GM21526 (cell line): ENCODE measurements around the gene CDKN2A.
A peak's percentile ranks its signal among the peaks of the same experiment; 100 is the strongest.
"Not testable (repeated sequence)": the region's sequence is repeated elsewhere in the genome, so short reads cannot be mapped to it uniquely, and the experiment has no call there.

ENCODE experiments used
- ATAC-seq: cut with Tn5 transposase; IDR thresholded peaks from one replicate; pipeline ENCODE4 v1.9.1; 2021; ENCODE audit warnings: moderate library complexity; ENCODE audit not compliant: unreplicated experiment, low FRiP score

Gene CDKN2A

DNA sequence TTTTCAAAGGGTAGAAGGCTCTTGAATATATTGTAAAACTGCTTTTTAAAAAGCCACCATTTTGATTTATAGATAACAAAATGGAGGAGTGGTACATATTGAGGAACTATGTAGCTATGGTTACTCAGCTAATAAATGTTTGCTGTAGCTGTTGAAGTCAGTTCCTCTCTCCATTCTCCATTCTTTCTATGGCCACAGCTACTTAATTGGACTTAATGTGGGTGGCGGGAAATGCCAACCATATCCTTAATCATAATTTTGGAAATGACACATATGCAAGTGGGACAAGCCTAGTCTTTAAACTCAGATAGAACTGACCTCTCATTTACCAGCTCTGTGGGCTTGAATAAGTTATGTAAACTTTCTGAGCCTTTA, 10.6 kb downstream of the CDKN2A start:
- ATAC-seq = no peak

DNA sequence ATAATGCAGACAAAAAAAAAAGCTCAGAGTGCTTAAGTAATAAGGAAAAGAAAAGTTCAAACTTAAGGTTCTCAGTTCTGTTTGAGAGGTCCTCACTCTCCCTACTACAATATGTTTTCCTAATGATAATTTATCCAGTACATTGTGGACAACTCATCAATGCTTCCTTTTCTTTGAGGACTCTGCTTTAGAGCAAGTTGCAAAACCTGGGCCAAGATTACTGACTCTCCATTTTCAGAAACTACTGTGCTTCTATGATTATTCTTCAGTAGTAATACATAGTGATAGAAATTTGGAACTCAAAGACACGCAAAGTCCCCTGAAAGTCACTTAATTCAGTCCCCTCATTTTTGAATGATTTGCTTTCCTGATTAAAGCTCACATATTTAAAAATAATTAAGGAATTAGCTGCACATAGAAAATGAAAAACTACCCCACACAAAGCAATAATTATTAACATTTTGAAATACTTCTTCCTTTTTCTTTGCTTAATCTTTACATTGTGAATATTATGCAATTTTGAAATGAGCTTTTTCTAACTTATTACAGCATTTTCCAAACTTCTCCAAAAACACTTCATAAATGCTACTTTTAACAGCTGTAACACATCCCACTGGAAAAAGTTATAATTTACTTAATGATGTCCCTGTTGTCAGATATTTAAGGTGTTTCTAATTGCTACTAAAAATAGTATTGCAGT, 11.2 kb downstream of the CDKN2A start:
- ATAC-seq = no peak

DNA sequence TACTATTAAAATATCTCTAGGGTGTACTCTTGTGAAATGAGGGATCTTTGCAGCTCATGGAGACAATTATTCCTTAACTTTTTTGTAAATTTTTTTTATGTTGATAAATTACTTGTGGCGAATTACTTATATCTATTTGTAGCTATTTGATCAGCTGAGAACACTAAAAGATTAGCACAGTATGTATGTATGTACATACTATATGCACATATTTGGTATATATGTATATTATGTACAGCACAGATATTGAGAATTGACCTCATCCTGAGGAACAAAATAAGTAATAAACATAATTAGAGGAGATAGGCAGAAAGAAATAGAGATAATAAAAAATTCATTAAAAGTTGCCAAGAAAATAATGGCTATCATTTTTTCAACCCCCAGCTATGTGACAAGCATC, 11.8 kb downstream of the CDKN2A start:
- ATAC-seq = no peak

DNA sequence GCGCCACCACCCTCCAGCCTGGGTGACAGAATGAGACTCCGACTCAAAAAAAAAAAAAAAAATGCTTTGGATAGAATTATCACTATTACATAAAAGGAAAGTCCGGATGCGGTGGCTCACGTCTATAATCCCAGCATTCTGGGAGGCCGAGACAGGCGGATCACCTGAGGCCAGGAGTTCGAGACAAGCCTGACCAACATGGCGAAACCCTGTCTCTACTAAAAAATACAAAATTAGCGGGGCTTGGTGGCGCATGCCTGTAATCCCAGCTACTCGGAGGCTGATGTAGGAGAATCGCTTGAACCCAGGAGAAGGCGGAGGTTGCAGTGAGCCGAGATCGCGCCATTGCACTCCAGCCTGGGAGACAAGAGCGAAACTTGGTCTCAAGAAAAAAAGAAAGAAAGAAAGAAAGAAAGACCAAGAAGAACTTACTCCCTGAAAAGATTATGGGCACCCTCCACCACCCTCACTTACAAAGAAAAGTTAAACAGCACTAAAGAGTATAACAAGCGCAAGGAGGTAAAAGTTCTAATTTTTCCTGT, 17.8 kb downstream of the CDKN2A start:
- ATAC-seq = no peak

DNA sequence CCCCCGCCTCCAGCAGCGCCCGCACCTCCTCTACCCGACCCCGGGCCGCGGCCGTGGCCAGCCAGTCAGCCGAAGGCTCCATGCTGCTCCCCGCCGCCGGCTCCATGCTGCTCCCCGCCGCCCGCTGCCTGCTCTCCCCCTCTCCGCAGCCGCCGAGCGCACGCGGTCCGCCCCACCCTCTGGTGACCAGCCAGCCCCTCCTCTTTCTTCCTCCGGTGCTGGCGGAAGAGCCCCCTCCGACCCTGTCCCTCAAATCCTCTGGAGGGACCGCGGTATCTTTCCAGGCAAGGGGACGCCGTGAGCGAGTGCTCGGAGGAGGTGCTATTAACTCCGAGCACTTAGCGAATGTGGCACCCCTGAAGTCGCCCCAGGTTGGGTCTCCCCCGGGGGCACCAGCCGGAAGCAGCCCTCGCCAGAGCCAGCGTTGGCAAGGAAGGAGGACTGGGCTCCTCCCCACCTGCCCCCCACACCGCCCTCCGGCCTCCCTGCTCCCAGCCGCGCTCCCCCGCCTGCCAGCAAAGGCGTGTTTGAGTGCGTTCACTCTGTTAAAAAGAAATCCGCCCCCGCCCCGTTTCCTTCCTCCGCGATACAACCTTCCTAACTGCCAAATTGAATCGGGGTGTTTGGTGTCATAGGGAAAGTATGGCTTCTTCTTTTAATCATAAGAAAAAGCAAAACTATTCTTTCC, 19.3 kb downstream of the CDKN2A start:
- peak; percentile 56 for ATAC-seq

DNA sequence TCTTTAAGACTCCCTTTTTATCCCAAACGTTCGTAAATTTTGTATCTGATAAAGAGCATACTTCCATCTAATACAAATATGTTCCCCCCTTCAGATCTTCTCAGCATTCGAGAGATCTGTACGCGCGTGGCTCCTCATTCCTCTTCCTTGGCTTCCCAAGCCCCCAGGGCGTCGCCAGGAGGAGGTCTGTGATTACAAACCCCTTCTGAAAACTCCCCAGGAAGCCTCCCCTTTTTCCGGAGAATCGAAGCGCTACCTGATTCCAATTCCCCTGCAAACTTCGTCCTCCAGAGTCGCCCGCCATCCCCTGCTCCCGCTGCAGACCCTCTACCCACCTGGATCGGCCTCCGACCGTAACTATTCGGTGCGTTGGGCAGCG, 19.9 kb downstream of the CDKN2A start:
- no peak for ATAC-seq

DNA sequence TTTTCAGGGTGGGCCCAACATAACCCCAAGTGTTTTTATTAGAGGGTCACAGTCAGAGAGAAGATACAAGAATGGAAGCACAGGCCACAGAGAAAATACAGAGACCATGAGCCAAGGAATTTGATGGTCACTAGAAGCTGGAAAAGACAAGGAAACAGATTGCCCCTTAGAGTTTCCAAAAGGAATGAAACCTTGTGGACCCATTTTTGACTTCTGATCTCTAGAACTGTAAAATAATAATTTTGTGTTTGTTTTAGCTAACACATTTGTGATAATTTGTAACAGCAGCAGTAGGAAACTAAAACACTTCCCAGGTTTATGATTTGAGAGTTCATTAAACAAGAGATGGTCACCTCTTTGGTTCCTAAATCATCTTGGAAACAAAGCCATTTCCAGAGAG, 21.8 kb downstream of the CDKN2A start:
- no peak for ATAC-seq

DNA sequence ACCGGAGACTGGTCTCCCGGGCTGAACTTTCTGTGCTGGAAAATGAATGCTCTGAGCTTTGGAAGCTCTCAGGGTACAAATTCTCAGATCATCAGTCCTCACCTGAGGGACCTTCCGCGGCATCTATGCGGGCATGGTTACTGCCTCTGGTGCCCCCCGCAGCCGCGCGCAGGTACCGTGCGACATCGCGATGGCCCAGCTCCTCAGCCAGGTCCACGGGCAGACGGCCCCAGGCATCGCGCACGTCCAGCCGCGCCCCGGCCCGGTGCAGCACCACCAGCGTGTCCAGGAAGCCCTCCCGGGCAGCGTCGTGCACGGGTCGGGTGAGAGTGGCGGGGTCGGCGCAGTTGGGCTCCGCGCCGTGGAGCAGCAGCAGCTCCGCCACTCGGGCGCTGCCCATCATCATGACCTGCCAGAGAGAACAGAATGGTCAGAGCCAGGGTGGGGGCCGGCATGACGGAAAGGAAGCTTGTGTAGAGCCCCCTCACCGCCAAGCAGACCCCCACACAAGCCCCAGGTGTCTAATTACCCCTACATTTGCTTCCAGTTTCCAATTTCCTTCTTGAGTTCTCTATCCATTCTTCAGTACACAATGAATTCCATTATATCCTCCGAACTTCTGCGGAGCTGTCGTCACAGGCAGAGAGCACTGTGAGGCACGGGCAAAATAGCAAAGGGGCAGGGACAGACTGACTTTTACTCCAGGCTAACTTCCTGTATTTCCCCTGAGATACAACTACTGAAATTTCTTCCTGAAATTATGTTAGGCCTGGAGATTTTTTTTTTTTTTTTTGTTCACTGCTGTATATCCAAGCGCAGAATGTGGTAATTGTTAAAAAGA, 23.2 kb downstream of the CDKN2A start:
- ATAC-seq = no peak

DNA sequence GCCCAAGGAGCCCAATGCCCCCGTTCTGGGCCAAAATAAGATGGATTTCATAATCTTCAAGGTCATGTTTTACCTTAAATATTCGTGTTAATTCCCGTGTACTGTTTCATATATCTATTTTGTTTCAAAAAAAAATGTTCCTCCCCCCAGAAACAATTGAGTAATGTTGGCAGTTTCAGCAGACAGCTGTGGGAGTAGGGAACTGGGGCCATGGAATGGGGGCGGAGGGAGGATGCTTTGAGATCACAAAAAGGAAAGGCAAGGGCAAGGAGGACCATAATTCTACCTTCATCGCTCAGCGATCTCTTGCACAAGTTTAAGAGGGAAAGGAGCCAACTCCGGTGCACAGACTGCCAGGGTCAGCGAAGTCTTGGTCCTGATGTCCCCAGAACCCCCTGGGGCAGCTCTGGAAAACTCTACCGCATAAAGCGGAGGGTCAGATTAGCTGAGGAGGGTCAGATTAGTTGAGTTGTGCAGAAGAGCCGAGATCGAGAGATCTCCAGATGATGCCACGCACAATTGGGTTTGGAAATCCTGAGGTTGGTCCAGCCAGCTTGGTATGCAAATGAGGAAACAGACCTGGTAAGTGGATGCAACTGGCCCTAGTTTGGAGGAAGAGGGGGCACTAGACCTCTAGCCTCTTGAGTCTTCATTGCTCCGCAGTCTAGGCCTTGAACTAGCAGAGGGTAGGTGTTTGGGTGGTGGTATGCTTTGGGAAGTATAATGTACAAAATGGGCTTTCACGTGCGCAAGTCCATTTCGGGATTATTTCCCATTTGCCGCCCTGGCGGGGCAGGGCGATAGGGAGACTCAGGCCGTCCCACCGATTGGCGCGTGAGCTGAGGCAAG, 24.0 kb downstream of the CDKN2A start:
- no peak for ATAC-seq

DNA sequence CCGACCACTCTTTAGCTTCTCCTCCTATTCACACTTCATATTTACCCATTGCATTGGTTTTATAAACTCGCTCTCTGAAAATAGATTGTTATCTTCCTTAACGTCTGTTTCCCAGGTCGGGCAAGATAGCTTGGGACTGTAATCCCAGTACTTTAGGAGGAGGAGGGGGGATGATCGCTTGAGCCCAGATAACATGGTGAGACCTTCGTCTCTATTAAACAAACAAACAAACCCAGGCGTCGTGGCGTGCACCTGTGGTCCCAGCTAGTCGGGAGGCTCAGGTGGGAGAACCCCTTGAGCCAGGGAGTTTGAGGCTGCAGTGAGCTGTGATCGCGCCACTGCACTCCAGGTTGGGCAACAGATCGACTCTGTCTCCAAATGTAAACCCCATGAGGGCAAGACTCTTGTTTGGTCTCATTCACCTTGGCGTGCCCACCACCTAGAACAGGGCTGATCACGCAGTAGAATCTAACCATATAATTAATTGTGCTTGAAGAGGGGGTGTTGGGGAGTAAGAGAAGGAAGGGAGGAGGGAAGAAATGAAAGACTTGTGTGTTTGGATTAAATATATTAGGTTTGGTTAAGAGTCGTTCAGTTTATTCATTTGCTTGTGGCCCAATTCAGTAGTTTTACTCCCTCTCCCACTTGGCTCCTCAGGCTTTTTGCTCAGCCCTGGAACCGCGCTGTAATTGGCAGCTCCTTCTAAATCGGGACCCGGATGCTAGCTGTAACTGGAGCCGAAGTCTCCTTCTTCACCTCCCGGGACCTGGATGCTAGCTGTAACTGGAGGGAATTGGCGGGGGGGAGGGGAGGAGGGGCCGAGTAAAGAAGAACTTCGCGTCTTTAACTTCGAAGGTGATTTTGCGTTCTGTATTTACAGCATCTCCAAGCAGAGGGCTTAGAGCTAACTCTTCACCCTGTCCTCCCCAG, 24.9 kb downstream of the CDKN2A start:
- ATAC-seq = no peak

DNA sequence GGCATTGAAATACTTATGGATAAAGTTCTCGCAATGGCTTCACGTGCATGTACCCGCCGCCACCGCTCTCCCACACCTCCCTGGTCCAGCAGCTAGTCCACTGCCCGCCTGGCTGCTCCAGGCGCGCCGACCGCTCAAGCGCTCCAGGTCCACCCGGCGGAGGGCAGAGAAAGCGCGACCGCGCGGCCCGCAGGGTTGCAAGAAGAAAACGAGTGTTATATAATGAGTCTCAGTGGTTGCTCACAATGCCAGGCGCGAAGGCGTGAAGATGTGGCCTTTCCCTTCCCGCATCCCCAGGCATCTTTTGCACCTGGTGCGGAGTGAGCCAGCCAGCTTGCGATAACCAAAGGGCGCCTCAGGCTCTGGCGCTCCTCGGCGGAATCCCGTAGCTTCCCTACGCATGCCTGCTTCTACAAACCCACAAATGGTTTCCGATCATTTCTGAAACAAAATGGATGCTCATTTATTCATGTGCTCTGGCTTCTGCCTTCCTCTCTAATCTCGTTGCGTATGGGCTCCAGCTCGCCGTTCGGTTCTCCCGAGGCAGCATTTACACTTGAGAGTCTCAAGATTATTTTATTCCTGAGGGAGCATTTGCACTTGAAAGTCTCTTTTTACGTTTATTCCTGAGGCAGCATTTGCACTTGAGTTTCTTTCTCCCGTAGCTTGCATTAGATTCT, 25.7 kb downstream of the CDKN2A start:
- ATAC-seq = no peak

DNA sequence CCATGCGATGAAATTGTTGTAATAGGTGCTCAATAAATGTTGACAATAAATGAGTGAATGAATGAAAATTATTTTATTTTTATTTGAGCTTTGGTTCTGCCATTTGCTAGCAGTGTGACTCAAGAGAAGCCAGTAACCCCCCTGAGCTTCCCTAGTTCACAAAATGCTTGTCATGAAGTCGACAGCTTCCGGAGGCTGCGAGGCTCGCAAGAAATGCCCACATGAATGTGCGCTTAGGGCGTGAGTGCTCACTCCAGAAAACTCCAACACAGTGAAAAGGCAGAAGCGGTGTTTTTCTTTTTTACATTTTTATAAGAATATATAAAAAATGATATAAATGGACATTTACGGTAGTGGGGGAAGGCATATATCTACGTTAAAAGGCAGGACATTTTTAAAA, 26.5 kb downstream of the CDKN2A start:
- ATAC-seq = no peak

DNA sequence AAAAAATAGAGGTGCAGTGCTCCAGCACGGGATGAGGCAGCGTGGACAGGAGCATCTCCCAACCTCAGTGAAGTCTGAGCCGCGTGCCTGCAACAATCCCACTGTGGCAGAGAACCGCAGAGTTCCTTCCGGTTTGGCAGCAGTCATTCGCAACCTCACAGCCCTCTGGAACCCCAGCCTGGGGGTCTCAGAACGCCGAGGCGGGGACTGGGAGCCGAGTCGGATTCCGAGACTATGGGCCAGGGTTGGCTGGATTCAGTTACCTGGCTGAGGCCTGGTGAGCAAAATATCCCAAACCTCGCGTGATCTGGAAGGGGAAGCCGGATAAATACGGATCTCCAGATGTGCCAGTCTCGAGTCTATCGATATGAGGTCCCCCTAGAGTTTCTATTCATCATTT, 27.0 kb downstream of the CDKN2A start:
- no peak for ATAC-seq

DNA sequence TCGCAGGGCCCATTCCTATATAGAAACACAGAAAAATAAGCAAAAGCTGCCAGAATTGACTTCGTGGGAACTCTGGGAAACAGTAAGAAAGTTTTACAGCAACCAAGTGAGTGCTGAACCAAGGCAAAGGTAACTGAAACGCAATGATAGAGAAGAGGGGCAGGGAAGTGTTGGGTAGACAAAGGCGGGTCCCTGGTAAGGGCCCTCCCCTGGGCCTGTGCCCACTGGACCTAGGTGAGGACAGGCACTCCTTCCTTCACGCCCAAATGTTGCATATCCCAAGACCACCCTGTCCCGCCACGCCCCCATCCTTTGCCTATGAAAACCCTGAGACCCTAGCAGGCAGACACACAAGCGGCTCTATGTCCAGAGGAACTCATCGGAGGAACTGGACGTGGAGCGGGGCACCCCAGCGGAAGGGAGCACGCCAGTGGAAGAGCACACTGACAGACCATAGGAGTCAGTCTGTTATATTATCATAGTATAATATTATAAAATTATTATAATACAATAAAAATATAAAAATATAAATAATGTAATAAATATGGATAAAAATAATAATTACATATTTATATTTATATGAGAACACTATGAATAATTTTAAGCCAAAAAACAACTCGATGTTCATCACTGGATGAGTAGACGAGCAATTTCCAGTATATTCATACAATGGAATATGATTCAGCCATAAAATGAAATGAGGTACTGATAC, 27.9 kb downstream of the CDKN2A start:
- ATAC-seq = no peak

DNA sequence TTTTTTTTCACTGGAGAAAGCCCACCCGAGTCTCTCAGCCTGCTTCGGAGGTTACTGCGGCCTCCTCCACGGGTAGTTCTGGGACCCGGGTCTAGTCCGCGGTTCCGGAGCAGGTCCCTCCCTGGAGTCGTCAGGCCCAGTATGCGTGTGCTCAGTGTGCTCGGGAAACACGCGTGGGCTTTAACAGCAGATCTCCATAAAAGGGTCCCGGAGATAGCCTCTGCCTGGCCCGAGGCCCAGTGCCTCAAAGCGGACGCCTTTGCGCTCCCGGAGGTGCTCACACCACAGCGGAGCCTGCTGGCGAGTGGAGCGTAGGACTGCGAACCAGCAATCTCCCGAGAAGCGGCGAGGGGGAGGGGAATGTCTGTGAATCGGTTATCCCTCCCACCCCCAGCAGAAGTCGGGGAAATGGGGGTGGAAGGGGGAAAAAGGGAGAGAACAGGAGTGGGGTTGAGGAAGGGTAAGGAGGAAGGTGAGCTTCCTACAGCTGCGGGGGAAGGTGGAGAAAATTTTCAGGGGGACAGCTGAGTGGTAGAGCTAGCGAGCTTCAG, 28.7 kb downstream of the CDKN2A start:
- ATAC-seq = no peak

DNA sequence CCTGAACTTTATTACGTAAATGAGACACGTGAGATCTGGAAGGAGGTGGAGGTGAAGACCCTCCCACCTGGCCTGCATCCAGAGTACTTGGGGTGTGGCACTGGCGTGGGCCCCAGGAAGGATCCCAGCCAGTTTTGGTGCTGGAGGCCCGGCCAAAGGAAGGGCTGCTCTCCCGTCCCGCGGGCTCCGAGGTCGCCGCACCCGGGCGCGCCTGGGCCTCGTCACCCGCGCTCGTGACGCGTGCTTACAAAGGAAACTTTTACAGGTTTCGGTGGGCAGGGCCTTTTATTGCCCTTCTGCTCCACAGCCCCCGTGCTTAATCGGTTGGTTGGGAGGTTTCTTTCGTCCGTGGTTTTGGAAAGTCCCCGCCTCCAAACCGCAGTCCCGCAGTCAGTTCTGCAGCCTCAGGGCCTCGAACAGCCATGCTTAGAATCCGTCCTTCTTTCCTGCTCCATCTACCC, 29.2 kb downstream of the CDKN2A start:
- ATAC-seq = no peak

DNA sequence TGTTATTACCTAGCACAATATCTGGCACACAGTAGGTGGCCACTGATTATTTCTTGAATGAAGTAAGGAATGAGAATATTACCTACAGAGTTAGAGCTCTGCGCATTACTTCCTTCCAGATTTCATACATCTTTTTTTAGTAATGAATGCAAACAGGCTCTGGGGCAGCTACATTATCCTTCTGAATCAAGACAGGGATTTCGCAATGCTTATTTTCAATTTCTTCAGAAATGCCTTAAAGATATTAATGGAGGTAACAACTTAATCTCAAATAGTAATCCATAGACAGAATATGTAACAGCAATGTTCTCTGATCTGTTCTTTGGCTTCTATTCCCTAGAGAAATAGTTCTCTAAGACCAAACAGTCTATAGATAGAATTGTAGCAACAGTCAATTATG, 32.6 kb downstream of the CDKN2A start:
- ATAC-seq = no peak

DNA sequence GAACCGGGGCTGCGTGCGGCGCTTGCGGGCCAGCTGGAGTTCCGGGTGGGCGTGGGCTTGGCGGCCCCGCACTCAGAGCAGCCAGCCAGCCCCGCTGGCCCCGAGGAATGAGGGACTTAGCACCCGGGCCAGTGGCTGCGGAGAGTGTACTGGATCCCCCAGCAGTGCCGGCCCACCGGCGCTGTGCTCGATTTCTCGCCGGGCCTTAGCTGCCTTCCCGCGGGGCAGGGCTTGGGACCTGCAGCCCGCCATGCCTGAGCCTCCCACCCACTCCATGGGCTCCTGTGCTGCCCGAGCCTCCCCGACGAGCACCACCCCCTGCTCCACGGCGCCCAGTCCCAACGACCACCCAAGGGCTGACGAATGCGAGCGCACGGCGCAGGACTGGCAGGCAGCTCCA, 34.9 kb downstream of the CDKN2A start:
- ATAC-seq = not testable (repeated sequence)
